Skeletal muscle cell (primary cell): Measurements from ENCODE around the gene ATMIN.

ENCODE experiments used
- DNase-seq: peaks from one replicate; pipeline ENCODE4 v3.0.0-alpha.2; 2010; ENCODE audit warnings: low read depth
- H3K4me3 ChIP-seq: 2 replicates; pipeline ENCODE4 v1.5.1; 2011; ENCODE audit warnings: low read depth, mild to moderate bottlenecking, control low read depth, low read length, moderate library complexity

ATMIN gene, protein sequence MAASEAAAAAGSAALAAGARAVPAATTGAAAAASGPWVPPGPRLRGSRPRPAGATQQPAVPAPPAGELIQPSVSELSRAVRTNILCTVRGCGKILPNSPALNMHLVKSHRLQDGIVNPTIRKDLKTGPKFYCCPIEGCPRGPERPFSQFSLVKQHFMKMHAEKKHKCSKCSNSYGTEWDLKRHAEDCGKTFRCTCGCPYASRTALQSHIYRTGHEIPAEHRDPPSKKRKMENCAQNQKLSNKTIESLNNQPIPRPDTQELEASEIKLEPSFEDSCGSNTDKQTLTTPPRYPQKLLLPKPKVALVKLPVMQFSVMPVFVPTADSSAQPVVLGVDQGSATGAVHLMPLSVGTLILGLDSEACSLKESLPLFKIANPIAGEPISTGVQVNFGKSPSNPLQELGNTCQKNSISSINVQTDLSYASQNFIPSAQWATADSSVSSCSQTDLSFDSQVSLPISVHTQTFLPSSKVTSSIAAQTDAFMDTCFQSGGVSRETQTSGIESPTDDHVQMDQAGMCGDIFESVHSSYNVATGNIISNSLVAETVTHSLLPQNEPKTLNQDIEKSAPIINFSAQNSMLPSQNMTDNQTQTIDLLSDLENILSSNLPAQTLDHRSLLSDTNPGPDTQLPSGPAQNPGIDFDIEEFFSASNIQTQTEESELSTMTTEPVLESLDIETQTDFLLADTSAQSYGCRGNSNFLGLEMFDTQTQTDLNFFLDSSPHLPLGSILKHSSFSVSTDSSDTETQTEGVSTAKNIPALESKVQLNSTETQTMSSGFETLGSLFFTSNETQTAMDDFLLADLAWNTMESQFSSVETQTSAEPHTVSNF

GRCh38 chr16:81035398-81035974, at the start of gene ATMIN:
TSS of gene ATMIN (plus strand) at chr16:81035842. CDS start at chr16:81035871, 29 bp downstream.
- peak; percentile 36 for DNase-seq
- peak within 1 kb of the TSS; percentile 76 for H3K4me3 ChIP-seq

DNA sequence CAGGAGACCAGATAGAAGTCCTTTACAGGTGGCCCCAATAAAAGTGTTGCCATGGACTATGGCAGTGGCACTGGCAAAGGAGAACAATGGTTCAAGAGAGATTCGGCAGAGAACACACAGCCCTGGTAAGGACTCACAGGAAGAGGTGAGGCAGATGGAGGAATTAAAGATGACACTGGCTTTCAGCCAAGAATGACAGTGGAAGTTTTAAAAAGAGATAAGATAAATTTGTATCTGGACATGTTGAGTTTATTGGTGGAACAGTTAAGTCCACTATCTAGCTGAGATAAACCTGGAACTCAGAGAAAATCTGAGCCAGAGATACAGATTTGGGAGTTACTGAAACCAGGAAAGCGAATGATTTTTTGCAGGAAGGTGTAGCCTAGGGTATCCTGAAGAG, 49.1 kb upstream of the ATMIN start:
- DNase-seq, result no peak
- H3K4me3 ChIP-seq, result no peak overlapping the region

- H3K4me3 ChIP-seq, result no peak overlapping the region
- DNase-seq, result no peak
Observed at GRCh38 chr16:80988756-80989155, 46.9 kb upstream of the ATMIN start.

GRCh38 chr16:80989801-80990200, 45.8 kb upstream of the ATMIN start:
- DNase-seq, result no peak

DNA sequence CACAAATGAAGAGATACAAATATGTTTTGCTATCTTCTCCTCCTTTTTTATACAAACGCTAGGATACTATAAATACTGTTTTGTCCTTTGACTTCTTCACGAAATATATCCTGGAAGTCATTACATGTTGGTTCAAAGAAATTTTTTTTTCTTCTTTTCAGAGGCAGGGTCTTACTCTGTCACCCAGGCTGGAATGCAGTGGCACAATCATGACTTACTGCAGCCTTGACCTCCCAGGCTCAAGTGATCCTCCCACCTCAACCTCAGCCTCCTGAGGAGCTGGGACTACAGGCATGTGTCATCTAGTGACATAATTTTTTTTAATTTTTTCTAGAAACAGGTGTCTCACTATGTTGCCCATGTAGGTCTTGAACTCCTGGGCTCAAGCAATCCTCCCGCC, 45.1 kb upstream of the ATMIN start:
- H3K4me3 ChIP-seq, result no peak overlapping the region
- no peak for DNase-seq

More at GRCh38 chr16:80989801-80990200, 45.8 kb upstream of the ATMIN start:
- H3K4me3 ChIP-seq, result no peak overlapping the region

- no peak for DNase-seq
Observed at GRCh38 chr16:80990978-80991377, 44.7 kb upstream of the ATMIN start.

GRCh38 chr16:80991792-80992430, 43.7 kb upstream of the ATMIN start:
- DNase-seq, result no peak
- H3K4me3 ChIP-seq, result no peak overlapping the region

More at GRCh38 chr16:80990978-80991377, 44.7 kb upstream of the ATMIN start:
- H3K4me3 ChIP-seq, result no peak overlapping the region

DNA sequence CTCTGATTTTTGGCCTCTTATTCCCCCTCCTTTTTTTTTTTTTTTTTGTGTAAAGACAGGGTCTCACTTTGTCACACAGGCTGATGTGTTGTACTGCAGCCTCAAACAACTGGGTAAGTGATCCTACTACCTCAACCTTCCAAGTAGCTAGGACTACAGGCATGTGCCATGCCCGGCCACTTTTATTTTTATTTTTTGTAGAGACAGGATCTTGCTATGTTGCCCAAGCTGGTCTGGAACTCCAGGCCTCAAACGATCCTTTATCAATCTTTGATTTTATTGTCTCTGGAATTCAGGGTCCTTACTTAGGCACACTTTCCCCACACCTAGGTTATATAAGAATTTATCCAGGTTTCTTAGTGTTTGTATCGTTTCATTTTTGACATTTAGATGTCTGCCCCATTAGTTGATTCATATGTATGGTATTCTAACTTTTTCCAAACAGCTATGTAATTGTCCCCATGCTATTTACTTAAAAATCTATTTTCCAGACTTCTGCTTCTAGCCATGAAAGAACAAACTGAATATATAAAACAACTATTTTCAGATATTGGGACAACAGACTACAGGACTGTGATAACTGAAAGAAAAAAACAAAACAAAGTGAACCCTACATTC, 42.9 kb upstream of the ATMIN start:
- H3K4me3 ChIP-seq, result peak overlapping the region; percentile 4
- no peak for DNase-seq

- DNase-seq, result peak; percentile 65
- H3K4me3 ChIP-seq, result peak overlapping the region; percentile 19
Observed at GRCh38 chr16:80993307-80993706, 42.3 kb upstream of the ATMIN start.

DNA sequence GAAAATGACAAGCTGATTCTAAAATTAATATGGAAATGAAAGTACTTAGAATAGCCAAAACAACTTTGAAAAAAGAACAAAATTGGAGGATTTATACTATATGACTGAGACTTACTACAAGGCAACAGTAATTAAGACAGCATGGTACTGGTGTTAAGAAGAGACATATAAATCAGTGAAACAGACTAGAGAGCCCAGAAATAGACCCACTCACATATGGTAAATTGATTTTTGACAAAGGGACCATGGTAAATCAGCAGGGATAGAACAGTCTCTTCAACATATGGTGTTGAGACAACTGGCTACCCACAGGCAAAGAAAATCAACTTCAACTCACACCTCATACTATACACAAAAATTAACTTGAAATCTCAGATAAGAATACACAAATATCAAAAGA, 41.8 kb upstream of the ATMIN start:
- H3K4me3 ChIP-seq, result peak overlapping the region; percentile 19

DNA sequence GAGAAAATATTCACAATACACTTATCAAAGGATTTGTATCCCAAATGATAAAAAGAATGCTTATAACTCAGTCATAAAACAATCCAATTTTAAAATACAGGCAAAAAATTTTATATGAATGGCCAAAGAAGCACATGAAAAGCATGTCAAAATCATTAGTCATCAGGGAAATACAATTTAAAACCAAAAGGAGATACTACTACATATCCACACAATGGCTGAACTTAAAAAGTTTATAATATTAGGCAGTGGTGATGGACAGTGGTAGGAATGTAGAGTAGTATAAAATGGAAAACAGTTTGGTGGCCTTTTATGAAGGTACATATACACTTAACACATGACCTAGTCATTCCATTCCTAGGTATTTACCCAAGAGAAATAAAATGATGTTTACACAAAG, 41.2 kb upstream of the ATMIN start:
- no peak for DNase-seq
- H3K4me3 ChIP-seq, result no peak overlapping the region

More for the DNA sequence above, 41.8 kb upstream of the ATMIN start:
- DNase-seq, result no peak

DNA sequence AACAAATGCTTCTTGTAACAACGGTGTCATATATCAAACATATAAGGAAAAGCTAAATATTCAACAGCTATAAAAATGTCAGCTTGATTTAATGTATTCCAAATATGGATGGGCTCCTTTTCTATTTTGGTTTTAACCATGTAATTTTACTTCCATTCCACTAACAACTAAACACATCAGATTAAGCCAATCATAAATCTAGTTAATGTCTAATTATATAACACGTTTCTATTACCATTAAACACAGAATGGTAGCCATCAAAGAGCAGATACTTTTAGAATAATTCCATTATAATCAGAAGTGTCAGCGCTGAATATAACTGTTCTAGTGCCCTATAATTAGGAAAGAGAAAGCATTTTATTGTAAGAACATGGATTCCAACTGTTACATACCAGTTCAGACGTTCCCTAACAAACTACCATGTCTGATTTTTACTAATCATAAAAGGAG, 38.9 kb upstream of the ATMIN start:
- no peak for DNase-seq
- H3K4me3 ChIP-seq, result no peak overlapping the region

GRCh38 chr16:80997139-80997798, 38.4 kb upstream of the ATMIN start:
- H3K4me3 ChIP-seq, result no peak overlapping the region
- DNase-seq, result no peak

DNA sequence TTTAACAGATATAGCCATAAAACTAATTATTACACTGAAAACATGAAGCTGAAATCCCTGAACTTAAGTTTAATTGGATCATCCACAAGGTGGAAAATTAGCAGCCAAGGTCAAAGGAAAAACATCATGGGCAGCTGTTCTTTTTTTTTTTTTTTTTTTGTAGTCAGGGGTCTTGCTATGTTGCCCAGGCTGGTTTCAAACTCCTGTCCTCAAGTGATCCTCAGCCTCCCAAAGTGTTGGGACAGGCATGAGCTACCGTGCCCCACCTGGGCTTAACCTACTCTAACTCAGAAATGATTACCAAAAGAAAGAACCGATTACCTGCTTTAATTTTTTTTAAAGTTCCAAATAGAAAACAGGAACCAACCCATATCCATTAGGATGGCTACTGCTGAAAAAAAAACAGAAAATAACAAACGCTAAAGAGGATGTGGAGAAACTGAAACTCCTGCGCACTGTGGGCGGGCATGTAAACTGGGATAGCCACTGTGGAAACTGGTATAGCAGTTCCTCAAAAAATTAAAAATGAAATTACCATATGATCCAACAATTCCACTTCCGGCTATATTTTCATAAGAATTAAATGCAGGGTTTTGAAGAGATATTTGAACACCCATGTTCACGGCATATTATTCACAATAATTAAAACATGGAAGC, 37.5 kb upstream of the ATMIN start:
- no peak overlapping the region for H3K4me3 ChIP-seq

GRCh38 chr16:81000873-81001272, 34.8 kb upstream of the ATMIN start:
- H3K4me3 ChIP-seq, result no peak overlapping the region
- DNase-seq, result no peak

More for the DNA sequence above, 37.5 kb upstream of the ATMIN start:
- no peak for DNase-seq

GRCh38 chr16:81001330-81001729, 34.3 kb upstream of the ATMIN start:
- no peak for DNase-seq
- H3K4me3 ChIP-seq, result no peak overlapping the region

DNA sequence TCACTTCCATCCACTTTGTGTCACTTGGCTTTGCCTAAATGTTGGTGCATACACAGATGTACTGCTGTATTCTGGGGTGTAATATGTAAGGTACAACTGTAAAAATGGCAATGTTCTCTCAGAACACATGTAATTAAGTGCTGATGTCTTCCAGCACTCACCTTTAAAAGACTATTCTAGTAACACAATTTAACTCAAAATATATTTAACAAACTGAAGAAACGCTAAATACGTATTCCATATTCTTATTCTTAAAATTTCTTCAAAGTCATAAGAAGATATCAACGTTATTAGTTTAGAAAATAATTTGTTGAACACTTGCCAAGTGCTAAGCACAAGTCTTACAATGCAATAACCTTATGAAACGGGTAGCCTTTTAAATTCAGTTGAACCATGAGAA, 32.6 kb upstream of the ATMIN start:
- DNase-seq, result no peak
- H3K4me3 ChIP-seq, result no peak overlapping the region
